B cell (primary cell): ENCODE results near the gene SKIDA1. TPM values are rescaled to one million over a fixed set of nuclear protein-coding genes. Genes with fewer than 3 reads are reported as not detected.

Experiments used
- ATAC-seq: fragments of 200-7000 bp; cut with Tn5 transposase; one replicate; pipeline ENCODE4 v1.10.0; 2021; ENCODE audit warnings: low read depth, mild to moderate bottlenecking, moderate number of reproducible peaks, moderate library complexity
- CTCF ChIA-PET: fragments of 350-600 bp; sonication (Branson Sonifier 250); formaldehyde crosslinking; loops from one replicate; lab custom pipeline; 2021; ENCODE audit warnings: antibody characterized with exemption, inconsistent platforms; lab: Charles Lee
- POLR2A ChIA-PET: fragments of 350-600 bp; sonication (Branson Sonifier 250); formaldehyde crosslinking; loops from one replicate; lab custom pipeline; 2021; ENCODE audit warnings: antibody characterized with exemption; lab: Charles Lee
- DNase-seq: peaks from one replicate; pipeline ENCODE4 v3.0.0; 2013
- H2AFZ ChIP-seq: 2 replicates; pipeline ENCODE4 v1.6.1; 2012; ENCODE audit warnings: mild to moderate bottlenecking, low read depth, low read length; ENCODE audit not compliant: insufficient read depth, poor library complexity, severe bottlenecking
- H3K27ac ChIP-seq, 2 donors: 1 replicate in 1 of 2; 2 replicates in 1 of 2; pipeline ENCODE4 v1.5.1; 2012 to 2013; ENCODE audit warnings: low read length in 2 of 2, mild to moderate bottlenecking in 2 of 2, moderate library complexity in 1 of 2
- H3K27me3 ChIP-seq, 4 experiments: fragments of 200-600 bp in 1 of 4; sonication (generic) in 1 of 4; replicated peaks in 1 of 4; 1 replicate in 2 of 4; 2 replicates in 2 of 4; pipeline versions ENCODE4 v1.6.1 to v1.7.0; 2013 to 2016; ENCODE audit warnings: low read length in 3 of 4, mild to moderate bottlenecking in 2 of 4, mixed read lengths in 1 of 4, moderate library complexity in 1 of 4; ENCODE audit not compliant: insufficient read depth in 4 of 4, control insufficient read depth in 3 of 4; ENCODE audit errors: control extremely low read depth in 1 of 4
- H3K36me3 ChIP-seq, 2 experiments: replicated peaks in 1 of 2; 1 replicate in 1 of 2; 2 replicates in 1 of 2; pipeline versions ENCODE4 v1.6.1 to v1.7.1; 2013; ENCODE audit warnings: low read length in 1 of 2; ENCODE audit not compliant: insufficient read depth in 2 of 2, control insufficient read depth in 1 of 2; ENCODE audit errors: control extremely low read depth in 1 of 2, extremely low read depth in 1 of 2
- H3K4me1 ChIP-seq, 2 donors: fragments of 200-600 bp in 1 of 2; sonication (generic) in 1 of 2; 1 replicate in 1 of 2; 2 replicates in 1 of 2; pipeline versions ENCODE4 v1.5.1 to v1.6.1; 2013 to 2017; ENCODE audit warnings: low read length in 2 of 2; ENCODE audit not compliant: control insufficient read depth in 2 of 2, insufficient read depth in 2 of 2
- H3K4me2 ChIP-seq: replicated peaks from 2 replicates; pipeline ENCODE3; 2012; ENCODE audit warnings: mild to moderate bottlenecking, low read depth, low read length; ENCODE audit not compliant: poor library complexity, severe bottlenecking
- H3K4me3 ChIP-seq, 5 experiments: fragments of 200-600 bp in 1 of 5; sonication (generic) in 1 of 5; 1 replicate in 3 of 5; 2 replicates in 2 of 5; pipeline versions ENCODE4 v1.5.1 to v1.7.0; 2011 to 2016; ENCODE audit warnings: low read length in 4 of 5, mild to moderate bottlenecking in 4 of 5, low read depth in 2 of 5, control low read depth in 1 of 5, moderate library complexity in 1 of 5; ENCODE audit not compliant: insufficient read depth in 1 of 5; ENCODE audit errors: control extremely low read depth in 1 of 5, extremely low read depth in 1 of 5
- H3K79me2 ChIP-seq: fragments of 200-600 bp; sonication (generic); one replicate; pipeline ENCODE4 v1.6.0; 2016; ENCODE audit warnings: low read length; ENCODE audit not compliant: control insufficient read depth, insufficient read depth
- H3K9ac ChIP-seq: fragments of 200-600 bp; sonication (generic); 2 replicates; pipeline ENCODE4 v1.6.1; 2017; ENCODE audit warnings: mild to moderate bottlenecking, low read length, moderate library complexity
- H3K9me3 ChIP-seq, 3 donors: one replicate each; pipeline versions ENCODE4 v1.6.1 to v1.7.1; 2013; ENCODE audit warnings: low read length in 2 of 3; ENCODE audit not compliant: control insufficient read depth in 2 of 3, insufficient read depth in 1 of 3; ENCODE audit errors: control extremely low read depth in 1 of 3
- H4K20me1 ChIP-seq: 2 replicates; pipeline ENCODE4 v1.6.0; 2012; ENCODE audit warnings: mild to moderate bottlenecking, low read length; ENCODE audit not compliant: insufficient read depth, control insufficient read depth, poor library complexity, severe bottlenecking
- H3K27ac Mint-ChIP-seq: one replicate; pipeline ENCODE4 v1.8.0; 2021; ENCODE audit warnings: mixed read lengths
- H3K27me3 Mint-ChIP-seq: one replicate; pipeline ENCODE4 v1.8.0; 2021; ENCODE audit warnings: mixed read lengths
- H3K4me1 Mint-ChIP-seq: one replicate; pipeline ENCODE4 v1.8.0; 2021; ENCODE audit warnings: mixed read lengths
- H3K4me3 Mint-ChIP-seq: one replicate; pipeline ENCODE4 v1.8.0; 2021; ENCODE audit warnings: mixed read lengths
- H3K9me3 Mint-ChIP-seq: one replicate; pipeline ENCODE4 v1.8.0; 2022; ENCODE audit warnings: mixed read lengths; ENCODE audit not compliant: insufficient read depth
- CTCF ChIP-seq: fragments of 200-600 bp; IDR thresholded peaks from one replicate; pipeline ENCODE4 v1.8.0; 2022; ENCODE audit warnings: antibody characterized with exemption, mild to moderate bottlenecking
- EZH2 ChIP-seq: IDR thresholded peaks from 2 replicates; pipeline ENCODE4 v1.6.1; 2012; ENCODE audit warnings: borderline replicate concordance, low read depth, mild to moderate bottlenecking, moderate library complexity, low read length; ENCODE audit not compliant: insufficient read depth, poor library complexity, severe bottlenecking
- WGBS: methylation state at CpG from one replicate; pipeline ENCODE4 v1.1.5; 2013; ENCODE audit warnings: missing lambda C conversion rate; ENCODE audit not compliant: insufficient coverage; 5-methylcytosine and 5-hydroxymethylcytosine counted together
- intact Hi-C: fragments of 100-400 bp; cut with micrococcal nuclease; formaldehyde crosslinking; loops from one replicate; pipeline ENCODE4 v1.10.0; 2022
- polyA plus RNA-seq: library from polyadenylated mRNA; depleted of rRNA; stranded (reverse); fragments of >200 nt; gene quantifications from 2 replicates; pipeline ENCODE4 v1.2.3, GENCODE V29; 2012
- total RNA-seq, 2 donors: library from RNA; stranded (reverse); fragments of 120-200 nt in 1 of 2; gene quantifications; 1 replicate in 1 of 2; 2 replicates in 1 of 2; pipeline versions ENCODE4 v1.2.3 to v1.2.4, GENCODE V29; 2013 to 2022

The SKIDA1 gene
- total and polyA plus RNA-seq, 2 donors (not counting 1 experiment from before 2014, with no cell fraction given), result 0.06 to 0.10 TPM

GRCh38 chr10:21479570-21480315 is 45.7 kb downstream of the SKIDA1 start:
- Histone ChIP-seq H3K36me3 (no peaks in the 10 kb centered on the region), H4K20me1 (no peaks in the 10 kb centered on the region), H3K27me3 (no peaks in the 10 kb centered on the region), H2AFZ (no peak overlapping the region), H3K9ac (no peak overlapping the region), H3K4me3 (no peak overlapping the region), H3K4me2 (no peak overlapping the region), H3K79me2 (no peaks in the 10 kb centered on the region), H3K4me1 (no peaks in the 10 kb centered on the region), H3K27ac (no peak overlapping the region), H3K9me3 (no peaks in the 10 kb centered on the region)
- H3K4me3 Mint-ChIP-seq, result no peak overlapping the region
- peaks cover 23% of the 10 kb centered on the region for H3K27me3 Mint-ChIP-seq
- DNase-seq (no peak), ATAC-seq (no peak)
- POLR2A ChIA-PET, result interaction anchor here (0.7 kb wide), 1 partner anchor 8 kb away, joined by 6 read pairs; no protein-coding TSS in a partner anchor
- no peak for TF ChIP-seq CTCF
- TF ChIP-seq EZH2, result no peak
- intact Hi-C loops, result no loop called here
- no peaks in the 10 kb centered on the region for H3K4me1 Mint-ChIP-seq
- no peaks in the 10 kb centered on the region for H3K9me3 Mint-ChIP-seq
- WGBS, result 81% methylated on average over 4 of the region's 6 CpGs
- no peak overlapping the region for H3K27ac Mint-ChIP-seq
- CTCF ChIA-PET, result no interaction called here

- Histone ChIP-seq H4K20me1 (no peaks in the 10 kb centered on the region), H3K27ac (no peak overlapping the region), H3K9ac (no peak overlapping the region), H3K4me1 (no peaks in the 10 kb centered on the region), H3K79me2 (no peaks in the 10 kb centered on the region), H3K27me3 (no peaks in the 10 kb centered on the region), H3K4me3 (no peak overlapping the region), H2AFZ (no peak overlapping the region), H3K36me3 (no peaks in the 10 kb centered on the region), H3K4me2 (no peak overlapping the region), H3K9me3 (no peaks in the 10 kb centered on the region)
- Mint-ChIP-seq H3K27ac (no peak overlapping the region), H3K27me3 (peaks cover 13% of the 10 kb centered on the region), H3K4me1 (no peaks in the 10 kb centered on the region), H3K9me3 (no peaks in the 10 kb centered on the region), H3K4me3 (no peak overlapping the region)
- CTCF ChIA-PET, result no interaction called here
- no peak for ATAC-seq
- intact Hi-C loops, result no loop called here
- TF ChIP-seq EZH2 (no peak), CTCF (no peak)
- POLR2A ChIA-PET, result no interaction called here
- no peak for DNase-seq
- 96% methylated on average over 2 of the region's 5 CpGs for WGBS
Observed at GRCh38 chr10:21475393-21475792, 50.1 kb downstream of the SKIDA1 start.
